Liver (tissue), 9 donors: Measurements from ENCODE around the gene CSRNP2. TPM values are rescaled to one million over a fixed set of nuclear protein-coding genes. Genes with fewer than 3 reads are reported as not detected.

Experiments
- DNase-seq: peaks from one replicate; pipeline ENCODE4 v3.0.0-alpha.2; 2017; ENCODE audit warnings: low spot score
- H3K27ac ChIP-seq, 2 donors: one replicate each; pipeline ENCODE4 v1.7.0; 2013; ENCODE audit warnings: inconsistent platforms in 2 of 2, low read length in 2 of 2, control low read depth in 1 of 2, low read depth in 1 of 2, mild to moderate bottlenecking in 1 of 2
- H3K27me3 ChIP-seq, 4 donors: one replicate each; pipeline versions ENCODE4 v1.6.1 to v1.7.0; 2013; ENCODE audit warnings: low read length in 3 of 4, inconsistent platforms in 1 of 4, mild to moderate bottlenecking in 1 of 4, moderate library complexity in 1 of 4; ENCODE audit not compliant: control insufficient read depth in 4 of 4, insufficient read depth in 4 of 4
- H3K36me3 ChIP-seq, 4 donors: one replicate each; pipeline versions ENCODE4 v1.6.1 to v1.7.0; 2013; ENCODE audit warnings: low read length in 3 of 4, mild to moderate bottlenecking in 3 of 4, low read depth in 1 of 4, moderate library complexity in 1 of 4; ENCODE audit not compliant: control insufficient read depth in 4 of 4, insufficient read depth in 3 of 4
- H3K4me1 ChIP-seq, 4 donors: one replicate each; pipeline versions ENCODE4 v1.6.1 to v1.7.0; 2013; ENCODE audit warnings: low read length in 3 of 4, mild to moderate bottlenecking in 3 of 4, moderate library complexity in 1 of 4; ENCODE audit not compliant: control insufficient read depth in 4 of 4, insufficient read depth in 4 of 4
- H3K4me3 ChIP-seq, 3 donors: one replicate each; pipeline versions ENCODE4 v1.6.1 to v1.7.0; 2013; ENCODE audit warnings: low read length in 3 of 3, control low read depth in 1 of 3, low read depth in 1 of 3, mild to moderate bottlenecking in 1 of 3
- H3K9ac ChIP-seq, 2 donors: one replicate each; pipeline ENCODE4 v1.7.0; 2013; ENCODE audit warnings: low read length in 2 of 2, mild to moderate bottlenecking in 2 of 2, moderate library complexity in 2 of 2, control low read depth in 1 of 2, low read depth in 1 of 2
- H3K9me3 ChIP-seq, 4 donors: one replicate each; pipeline versions ENCODE4 v1.6.1 to v1.7.0; 2013; ENCODE audit warnings: low read length in 3 of 4; ENCODE audit not compliant: control insufficient read depth in 4 of 4
- EGR1 ChIP-seq, 2 donors: IDR thresholded peaks; 2 replicates each; pipeline ENCODE4 v1.6.1; 2016 to 2018; ENCODE audit warnings: antibody characterized with exemption in 2 of 2, low read depth in 2 of 2
- FOXA1 ChIP-seq: IDR thresholded peaks from 2 replicates; pipeline ENCODE4 v1.6.1; 2016; ENCODE audit warnings: antibody characterized with exemption
- FOXA2 ChIP-seq: IDR thresholded peaks from 2 replicates; pipeline ENCODE4 v1.6.1; 2016; ENCODE audit warnings: antibody characterized with exemption
- GABPA ChIP-seq, 2 donors: IDR thresholded peaks in 1 of 2; conservative IDR thresholded peaks in 1 of 2; 2 replicates each; pipeline ENCODE4 v1.6.1; 2016; ENCODE audit warnings: antibody characterized with exemption in 2 of 2, mild to moderate bottlenecking in 1 of 2, moderate library complexity in 1 of 2
- HNF4A ChIP-seq, 2 donors: conservative IDR thresholded peaks; 2 replicates each; pipeline ENCODE4 v1.6.1; 2016; ENCODE audit warnings: antibody characterized with exemption in 2 of 2, mild to moderate bottlenecking in 2 of 2
- HNF4G ChIP-seq: IDR thresholded peaks from 2 replicates; pipeline ENCODE4 v1.6.1; 2016; ENCODE audit warnings: antibody characterized with exemption
- JUND ChIP-seq, 2 donors: IDR thresholded peaks; 2 replicates each; pipeline ENCODE4 v1.6.1; 2016; ENCODE audit warnings: antibody characterized with exemption in 2 of 2
- NR2F2 ChIP-seq: IDR thresholded peaks from 2 replicates; pipeline ENCODE4 v1.6.1; 2016; ENCODE audit warnings: antibody characterized with exemption
- RAD21 ChIP-seq, 2 donors: IDR thresholded peaks; 2 replicates each; pipeline ENCODE4 v1.6.1; 2016; ENCODE audit warnings: antibody characterized with exemption in 2 of 2, mild to moderate bottlenecking in 2 of 2
- RXRA ChIP-seq, 2 donors: IDR thresholded peaks; 2 replicates each; pipeline ENCODE4 v1.6.1; 2017 to 2018; ENCODE audit warnings: antibody characterized with exemption in 2 of 2, mild to moderate bottlenecking in 1 of 2
- SP1 ChIP-seq: IDR thresholded peaks from 2 replicates; pipeline ENCODE4 v1.6.1; 2018; ENCODE audit warnings: antibody characterized with exemption, mild to moderate bottlenecking
- TAF1 ChIP-seq: conservative IDR thresholded peaks from 2 replicates; pipeline ENCODE4 v1.6.1; 2016; ENCODE audit warnings: antibody characterized with exemption, mild to moderate bottlenecking
- YY1 ChIP-seq: IDR thresholded peaks from 2 replicates; pipeline ENCODE4 v1.6.1; 2016; ENCODE audit warnings: antibody characterized with exemption, mild to moderate bottlenecking
- WGBS: extraction: QIAGEN DNeasy Blood & Tissue Kit; methylation state at CpG from one replicate; pipeline ENCODE4 v1.1.7; 2013; 5-methylcytosine and 5-hydroxymethylcytosine counted together
- polyA plus RNA-seq, 2 donors: library from polyadenylated mRNA; stranded (reverse) in 1 of 2; unstranded in 1 of 2; fragments of 200-250 nt in 1 of 2; fragments of >200 nt in 1 of 2; fragmentation: Nextera tagmentation in 1 of 2; extraction: Ambion mirVana in 1 of 2; gene quantifications; one replicate each; pipeline versions ENCODE4 v1.2.1 to v1.2.3, GENCODE V29; 2013 to 2015
- total RNA-seq, 2 donors: library from RNA; depleted of rRNA; stranded (reverse); fragments of >200 nt; gene quantifications; one replicate each; pipeline ENCODE4 v1.2.3, GENCODE V29; 2014
- TF ChIP-seq, protein P1 (sequence below): IDR thresholded peaks from 2 replicates; pipeline ENCODE4 v1.6.1; 2016; ENCODE audit warnings: antibody characterized with exemption
- TF ChIP-seq, protein P2 (sequence below): fragments of 150-350 bp; IDR thresholded peaks from 2 replicates; pipeline ENCODE4 v1.5.1; 2017; ENCODE audit warnings: improper control_type of control experiment, low read depth, low read length; ENCODE audit not compliant: missing input control
- TF ChIP-seq, protein P3 (sequence below): IDR thresholded peaks from 2 replicates; pipeline ENCODE4 v1.6.1; 2016; ENCODE audit warnings: antibody characterized with exemption
- TF ChIP-seq, protein P4 (sequence below): IDR thresholded peaks from 2 replicates; pipeline ENCODE4 v1.6.1; 2016; ENCODE audit warnings: antibody characterized with exemption, mild to moderate bottlenecking
- TF ChIP-seq, protein P5 (sequence below): IDR thresholded peaks from 2 replicates; pipeline ENCODE4 v1.6.1; 2016; ENCODE audit warnings: antibody characterized with exemption
- donor health status: healthy.
- donor health status: healthy.
- donor health status: healthy.
- donor health status: healthy.
- donor health status: healthy.

Gene CSRNP2
- total and polyA plus RNA-seq, 4 donors: 2.0 to 8.4 (median 3.9) TPM

DNA sequence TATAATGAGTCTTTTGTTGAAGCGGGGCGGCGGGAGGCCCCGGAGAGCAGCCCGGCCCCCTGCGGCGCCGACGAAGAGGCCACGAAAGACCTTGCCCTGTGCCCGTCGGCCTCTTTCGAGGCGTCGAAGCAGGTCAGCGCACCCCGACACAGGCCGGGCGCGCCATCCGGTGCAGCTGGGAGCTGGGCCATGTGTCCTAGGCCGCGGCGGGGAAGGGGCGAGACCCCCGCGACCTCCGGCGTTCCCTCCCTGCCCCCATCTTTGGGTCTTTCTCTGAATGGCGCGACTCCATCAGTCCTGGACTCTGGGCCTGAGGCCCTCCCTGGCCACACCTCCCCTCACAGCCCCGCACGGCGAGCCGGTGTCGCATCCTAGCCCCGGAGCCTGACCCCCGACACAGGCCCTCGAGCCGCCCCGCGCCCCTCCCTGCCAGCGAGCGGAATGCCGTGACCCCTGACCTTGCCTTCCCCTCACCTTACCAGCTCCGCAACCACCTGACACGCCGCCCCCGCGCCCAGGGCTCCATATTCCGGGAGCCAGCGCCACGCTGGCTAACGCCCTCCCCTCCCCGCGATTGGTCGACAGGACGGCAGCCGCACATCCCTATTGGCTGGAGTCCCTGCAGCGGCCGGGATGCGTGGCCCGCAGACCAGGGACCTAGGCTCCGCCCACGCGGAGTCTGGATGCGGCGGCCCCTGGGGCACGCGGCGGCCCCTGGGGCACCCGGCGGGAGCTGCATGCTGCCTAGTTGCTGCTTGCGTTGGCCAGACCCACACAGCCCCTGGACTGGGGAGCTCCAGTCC, 57.4 kb downstream of the CSRNP2 start, which contains the start of gene SLC11A2:
TSS of gene SLC11A2 (minus strand) at position 549 of the 803 bp plus-strand sequence. CDS start 15,656 bp downstream, outside the sequence.
- DNase-seq: peak; percentile 95
- no peaks in the 10 kb centered on the region for H3K9me3 ChIP-seq
- H3K27me3 ChIP-seq: no peaks in the 10 kb centered on the region
- TF ChIP-seq FOXA2: no peak
- peak; percentile 68 to 70 for TF ChIP-seq RXRA (IDR thresholded peaks at IDR 0.05)
- TF ChIP-seq, protein P1, sequence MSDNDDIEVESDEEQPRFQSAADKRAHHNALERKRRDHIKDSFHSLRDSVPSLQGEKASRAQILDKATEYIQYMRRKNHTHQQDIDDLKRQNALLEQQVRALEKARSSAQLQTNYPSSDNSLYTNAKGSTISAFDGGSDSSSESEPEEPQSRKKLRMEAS: no peak
- TF ChIP-seq YY1: peak; percentile 90
- peak; percentile 29 to 63 for TF ChIP-seq HNF4A (conservative IDR thresholded peaks at IDR 0.05)
- TF ChIP-seq, protein P2, sequence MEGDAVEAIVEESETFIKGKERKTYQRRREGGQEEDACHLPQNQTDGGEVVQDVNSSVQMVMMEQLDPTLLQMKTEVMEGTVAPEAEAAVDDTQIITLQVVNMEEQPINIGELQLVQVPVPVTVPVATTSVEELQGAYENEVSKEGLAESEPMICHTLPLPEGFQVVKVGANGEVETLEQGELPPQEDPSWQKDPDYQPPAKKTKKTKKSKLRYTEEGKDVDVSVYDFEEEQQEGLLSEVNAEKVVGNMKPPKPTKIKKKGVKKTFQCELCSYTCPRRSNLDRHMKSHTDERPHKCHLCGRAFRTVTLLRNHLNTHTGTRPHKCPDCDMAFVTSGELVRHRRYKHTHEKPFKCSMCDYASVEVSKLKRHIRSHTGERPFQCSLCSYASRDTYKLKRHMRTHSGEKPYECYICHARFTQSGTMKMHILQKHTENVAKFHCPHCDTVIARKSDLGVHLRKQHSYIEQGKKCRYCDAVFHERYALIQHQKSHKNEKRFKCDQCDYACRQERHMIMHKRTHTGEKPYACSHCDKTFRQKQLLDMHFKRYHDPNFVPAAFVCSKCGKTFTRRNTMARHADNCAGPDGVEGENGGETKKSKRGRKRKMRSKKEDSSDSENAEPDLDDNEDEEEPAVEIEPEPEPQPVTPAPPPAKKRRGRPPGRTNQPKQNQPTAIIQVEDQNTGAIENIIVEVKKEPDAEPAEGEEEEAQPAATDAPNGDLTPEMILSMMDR: no peak
- peak in 1 of 2 donors; percentile 34 for TF ChIP-seq RAD21 (IDR thresholded peaks at IDR 0.05)
- TF ChIP-seq, protein P3, sequence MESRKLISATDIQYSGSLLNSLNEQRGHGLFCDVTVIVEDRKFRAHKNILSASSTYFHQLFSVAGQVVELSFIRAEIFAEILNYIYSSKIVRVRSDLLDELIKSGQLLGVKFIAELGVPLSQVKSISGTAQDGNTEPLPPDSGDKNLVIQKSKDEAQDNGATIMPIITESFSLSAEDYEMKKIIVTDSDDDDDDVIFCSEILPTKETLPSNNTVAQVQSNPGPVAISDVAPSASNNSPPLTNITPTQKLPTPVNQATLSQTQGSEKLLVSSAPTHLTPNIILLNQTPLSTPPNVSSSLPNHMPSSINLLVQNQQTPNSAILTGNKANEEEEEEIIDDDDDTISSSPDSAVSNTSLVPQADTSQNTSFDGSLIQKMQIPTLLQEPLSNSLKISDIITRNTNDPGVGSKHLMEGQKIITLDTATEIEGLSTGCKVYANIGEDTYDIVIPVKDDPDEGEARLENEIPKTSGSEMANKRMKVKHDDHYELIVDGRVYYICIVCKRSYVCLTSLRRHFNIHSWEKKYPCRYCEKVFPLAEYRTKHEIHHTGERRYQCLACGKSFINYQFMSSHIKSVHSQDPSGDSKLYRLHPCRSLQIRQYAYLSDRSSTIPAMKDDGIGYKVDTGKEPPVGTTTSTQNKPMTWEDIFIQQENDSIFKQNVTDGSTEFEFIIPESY: no peak
- TF ChIP-seq SP1: peak; percentile 92
- TF ChIP-seq, protein P4, sequence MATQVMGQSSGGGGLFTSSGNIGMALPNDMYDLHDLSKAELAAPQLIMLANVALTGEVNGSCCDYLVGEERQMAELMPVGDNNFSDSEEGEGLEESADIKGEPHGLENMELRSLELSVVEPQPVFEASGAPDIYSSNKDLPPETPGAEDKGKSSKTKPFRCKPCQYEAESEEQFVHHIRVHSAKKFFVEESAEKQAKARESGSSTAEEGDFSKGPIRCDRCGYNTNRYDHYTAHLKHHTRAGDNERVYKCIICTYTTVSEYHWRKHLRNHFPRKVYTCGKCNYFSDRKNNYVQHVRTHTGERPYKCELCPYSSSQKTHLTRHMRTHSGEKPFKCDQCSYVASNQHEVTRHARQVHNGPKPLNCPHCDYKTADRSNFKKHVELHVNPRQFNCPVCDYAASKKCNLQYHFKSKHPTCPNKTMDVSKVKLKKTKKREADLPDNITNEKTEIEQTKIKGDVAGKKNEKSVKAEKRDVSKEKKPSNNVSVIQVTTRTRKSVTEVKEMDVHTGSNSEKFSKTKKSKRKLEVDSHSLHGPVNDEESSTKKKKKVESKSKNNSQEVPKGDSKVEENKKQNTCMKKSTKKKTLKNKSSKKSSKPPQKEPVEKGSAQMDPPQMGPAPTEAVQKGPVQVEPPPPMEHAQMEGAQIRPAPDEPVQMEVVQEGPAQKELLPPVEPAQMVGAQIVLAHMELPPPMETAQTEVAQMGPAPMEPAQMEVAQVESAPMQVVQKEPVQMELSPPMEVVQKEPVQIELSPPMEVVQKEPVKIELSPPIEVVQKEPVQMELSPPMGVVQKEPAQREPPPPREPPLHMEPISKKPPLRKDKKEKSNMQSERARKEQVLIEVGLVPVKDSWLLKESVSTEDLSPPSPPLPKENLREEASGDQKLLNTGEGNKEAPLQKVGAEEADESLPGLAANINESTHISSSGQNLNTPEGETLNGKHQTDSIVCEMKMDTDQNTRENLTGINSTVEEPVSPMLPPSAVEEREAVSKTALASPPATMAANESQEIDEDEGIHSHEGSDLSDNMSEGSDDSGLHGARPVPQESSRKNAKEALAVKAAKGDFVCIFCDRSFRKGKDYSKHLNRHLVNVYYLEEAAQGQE: no peak
- peak in 1 of 2 donors; percentile 16 for TF ChIP-seq GABPA (IDR thresholded peaks at IDR 0.05 in 1 of 2, conservative IDR thresholded peaks at IDR 0.05 in 1 of 2)
- TF ChIP-seq EGR1 (IDR thresholded peaks at IDR 0.05; ENCODE audit: low read depth in 2 of 2): peak; percentile 99
- peak; percentile 31 for TF ChIP-seq NR2F2
- no peak for TF ChIP-seq JUND (IDR thresholded peaks at IDR 0.05)
- peak; percentile 90 for TF ChIP-seq TAF1
- no peak for TF ChIP-seq HNF4G
- TF ChIP-seq FOXA1: no peak
- TF ChIP-seq, protein P5, sequence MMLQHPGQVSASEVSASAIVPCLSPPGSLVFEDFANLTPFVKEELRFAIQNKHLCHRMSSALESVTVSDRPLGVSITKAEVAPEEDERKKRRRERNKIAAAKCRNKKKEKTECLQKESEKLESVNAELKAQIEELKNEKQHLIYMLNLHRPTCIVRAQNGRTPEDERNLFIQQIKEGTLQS: no peak
- peaks cover 0 to 33% (median 17%) of the 10 kb centered on the region in 4 donors for H3K4me1 ChIP-seq
- H3K4me3 ChIP-seq: peak within 1 kb of the TSS; percentile 73 to 88 (median 76)
- H3K9ac ChIP-seq: peak within 1 kb of the TSS; percentile 94 to 98
- under 1% methylated on average over 74 of the region's 74 CpGs for WGBS
- no peaks in the 10 kb centered on the region for H3K36me3 ChIP-seq
- peak within 1 kb of the TSS; percentile 98 for H3K27ac ChIP-seq
